GM21360 (cell line): ENCODE data around the gene AMY1A.
"Not testable (repeated sequence)": the region's sequence is repeated elsewhere in the genome, so short reads cannot be mapped to it uniquely, and the experiment has no call there.

Experiments
- ATAC-seq: cut with Tn5 transposase; IDR thresholded peaks from one replicate; pipeline ENCODE4 v1.9.1; 2021; ENCODE audit warnings: mild to moderate bottlenecking, moderate library complexity; ENCODE audit not compliant: unreplicated experiment

Gene AMY1A

GRCh38 chr1:103655460-103655859 is at the start of gene AMY1A:
TSS of gene AMY1A (plus strand) at chr1:103655760. CDS start at chr1:103656331, 571 bp downstream.
- ATAC-seq: not testable (repeated sequence)

GRCh38 chr1:103616362-103616761 is 39.2 kb upstream of the AMY1A start:
- ATAC-seq: no peak

GRCh38 chr1:103616994-103617477 is 38.5 kb upstream of the AMY1A start, which contains the start of gene AMY2A:
TSS of gene AMY2A (plus strand) at chr1:103617427. CDS start at chr1:103617441, 14 bp downstream.
- ATAC-seq: not testable (repeated sequence)

- ATAC-seq: not testable (repeated sequence)
These were observed 28.1 kb upstream of the AMY1A start for GRCh38 chr1:103627436-103627835.

- ATAC-seq: not testable (repeated sequence)
These were observed 14.4 kb upstream of the AMY1A start for GRCh38 chr1:103641194-103641593.

- not testable (repeated sequence) for ATAC-seq
These were observed 11.7 kb upstream of the AMY1A start for GRCh38 chr1:103643908-103644307.

- not testable (repeated sequence) for ATAC-seq
These were observed 5.3 kb upstream of the AMY1A start for GRCh38 chr1:103650305-103650704.

- not testable (repeated sequence) for ATAC-seq
These were observed 4.7 kb upstream of the AMY1A start for GRCh38 chr1:103650889-103651288.

- not testable (repeated sequence) for ATAC-seq
These were observed 1.4 kb upstream of the AMY1A start for GRCh38 chr1:103654133-103654532.

GRCh38 chr1:103676335-103676734 is 20.8 kb downstream of the AMY1A start:
- ATAC-seq: not testable (repeated sequence)

GRCh38 chr1:103696110-103696509 is 40.5 kb downstream of the AMY1A start, which contains the start of gene AMY1B:
TSS of gene AMY1B (minus strand) at chr1:103696210. CDS start at chr1:103695639, 571 bp downstream.
- not testable (repeated sequence) for ATAC-seq

GRCh38 chr1:103697430-103697829 is 41.9 kb downstream of the AMY1A start:
- ATAC-seq: not testable (repeated sequence)

- ATAC-seq: not testable (repeated sequence)
These were observed 45.1 kb downstream of the AMY1A start for GRCh38 chr1:103700669-103701068.

- ATAC-seq: not testable (repeated sequence)
These were observed 45.7 kb downstream of the AMY1A start for GRCh38 chr1:103701256-103701655.

GRCh38 chr1:103707670-103708069 is 52.1 kb downstream of the AMY1A start:
- ATAC-seq: not testable (repeated sequence)

GRCh38 chr1:103710381-103710780 is 54.8 kb downstream of the AMY1A start:
- not testable (repeated sequence) for ATAC-seq
